ENCODE measurements around the gene NCCRP1.

NCCRP1 gene

GRCh38 chr19:39196860-39197562 lies at the start of gene NCCRP1:
Gene NCCRP1 (plus strand): TSS chr19:39196964. CDS start chr19:39196983, 19 bp downstream.
- no peak for DNase-seq

- DNase-seq, result no peak
Observed at GRCh38 chr19:39147480-39147879, 49.3 kb upstream of the NCCRP1 start.

GRCh38 chr19:39148939-39149529 lies 47.7 kb upstream of the NCCRP1 start:
- no peak for DNase-seq

DNA sequence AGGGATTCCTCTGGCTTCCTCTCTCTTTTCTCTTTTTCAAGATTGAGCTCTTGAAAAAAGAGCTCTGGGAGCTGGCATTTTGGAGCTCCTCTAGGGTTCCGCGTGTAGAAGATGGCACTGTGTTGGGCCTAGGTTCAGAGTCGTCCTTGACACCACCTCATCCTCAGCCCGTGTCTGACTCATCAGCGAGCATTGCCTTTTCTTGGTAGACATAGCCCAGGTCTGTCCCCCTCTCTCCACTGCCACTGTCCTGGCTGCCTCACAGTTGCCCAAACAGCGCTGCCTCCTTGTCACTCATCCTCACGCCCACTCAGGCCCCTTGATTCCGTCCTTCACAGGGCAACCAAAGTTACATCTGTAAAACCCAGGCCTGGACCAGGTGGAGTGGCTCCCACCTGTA lies 46.5 kb upstream of the NCCRP1 start:
- DNase-seq, result no peak

- DNase-seq, result no peak
Observed at GRCh38 chr19:39150807-39151600, 45.8 kb upstream of the NCCRP1 start.

- DNase-seq, result no peak
Observed at GRCh38 chr19:39152066-39152465, 44.7 kb upstream of the NCCRP1 start.

GRCh38 chr19:39154100-39154628 lies 42.6 kb upstream of the NCCRP1 start:
- DNase-seq, result no peak

DNA sequence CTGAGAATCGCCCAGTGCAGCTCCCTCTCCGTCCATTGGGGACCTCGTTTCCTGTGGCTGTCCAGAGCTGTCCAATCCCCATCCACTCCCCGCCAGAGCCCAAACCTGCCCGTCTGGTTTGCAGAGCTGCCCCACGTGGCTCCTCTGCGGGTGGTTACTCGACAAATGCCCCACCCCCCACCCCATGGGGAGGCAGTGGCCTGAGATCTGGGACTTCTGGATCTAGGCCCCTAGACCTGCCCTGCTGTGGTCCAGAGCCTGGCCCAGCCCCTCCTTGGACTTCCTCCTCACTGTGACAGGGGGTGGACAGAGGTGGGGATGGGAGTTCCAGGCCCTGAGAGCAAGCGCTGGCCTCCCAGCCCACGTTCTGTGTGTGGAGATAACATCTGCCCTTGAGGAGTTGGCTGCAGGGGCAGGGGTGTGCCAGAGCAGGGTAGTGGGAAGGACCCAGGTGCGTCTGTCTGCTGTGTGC lies 42.1 kb upstream of the NCCRP1 start:
- no peak for DNase-seq

DNA sequence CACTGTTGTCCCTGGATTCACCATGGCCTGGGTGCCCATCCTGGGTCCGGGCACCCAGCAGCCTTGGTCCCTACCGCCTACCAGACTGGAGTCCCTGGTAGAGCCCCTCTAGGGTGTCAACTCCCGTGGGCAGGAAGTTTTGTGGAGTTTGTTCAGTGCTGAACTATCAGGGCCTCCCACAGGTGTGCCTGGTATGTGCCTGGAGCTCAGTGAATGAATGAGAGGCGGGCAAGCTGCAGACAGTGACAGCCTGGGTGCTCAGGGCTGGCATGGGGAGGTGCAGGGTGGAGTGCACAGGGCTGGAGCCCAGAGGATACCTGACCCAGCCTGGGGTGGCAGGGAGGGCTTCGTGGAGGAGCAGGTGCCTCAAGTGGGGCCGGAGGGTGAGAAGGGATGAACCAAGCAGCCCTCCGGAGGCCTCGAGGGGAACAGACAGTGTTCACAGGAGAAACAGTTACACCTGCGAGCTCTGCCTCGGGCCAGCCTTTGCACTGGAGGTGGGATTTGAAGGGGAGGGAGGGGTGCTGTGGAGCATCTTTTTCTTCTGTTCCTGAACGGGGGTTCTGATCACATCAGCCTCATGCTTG lies 41.6 kb upstream of the NCCRP1 start:
- no peak for DNase-seq

DNA sequence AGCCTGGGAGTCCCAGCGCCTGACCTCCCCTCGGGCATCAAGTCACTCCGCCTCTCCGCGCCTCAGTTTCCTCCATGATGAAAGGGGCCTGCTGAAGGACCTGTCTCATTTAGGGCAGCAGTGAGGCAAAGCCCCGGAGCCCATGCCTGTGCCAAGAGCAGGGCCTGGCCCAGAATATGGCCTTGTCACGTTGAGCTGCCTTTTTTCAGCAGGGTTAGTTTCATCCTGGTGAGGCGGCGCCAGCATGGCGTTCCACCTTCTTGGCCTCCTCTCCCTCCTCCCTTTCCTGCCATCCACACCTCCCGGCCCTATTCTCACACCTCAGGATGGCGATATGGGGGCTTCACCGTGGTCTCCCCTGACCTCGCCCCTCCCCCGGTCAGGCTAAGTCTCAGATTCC lies 41.0 kb upstream of the NCCRP1 start:
- DNase-seq, result no peak

GRCh38 chr19:39156326-39157230 lies 40.2 kb upstream of the NCCRP1 start:
- no peak for DNase-seq

- DNase-seq, result no peak
Observed at GRCh38 chr19:39157275-39157996, 39.3 kb upstream of the NCCRP1 start.

GRCh38 chr19:39157997-39158389 lies 38.8 kb upstream of the NCCRP1 start:
- no peak for DNase-seq

GRCh38 chr19:39158646-39159260 lies 38.0 kb upstream of the NCCRP1 start:
- DNase-seq, result no peak

- peak; percentile 50 for DNase-seq
Observed at GRCh38 chr19:39160523-39160861, 36.3 kb upstream of the NCCRP1 start.

- no peak for DNase-seq
Observed at GRCh38 chr19:39160889-39161672, 35.7 kb upstream of the NCCRP1 start.

DNA sequence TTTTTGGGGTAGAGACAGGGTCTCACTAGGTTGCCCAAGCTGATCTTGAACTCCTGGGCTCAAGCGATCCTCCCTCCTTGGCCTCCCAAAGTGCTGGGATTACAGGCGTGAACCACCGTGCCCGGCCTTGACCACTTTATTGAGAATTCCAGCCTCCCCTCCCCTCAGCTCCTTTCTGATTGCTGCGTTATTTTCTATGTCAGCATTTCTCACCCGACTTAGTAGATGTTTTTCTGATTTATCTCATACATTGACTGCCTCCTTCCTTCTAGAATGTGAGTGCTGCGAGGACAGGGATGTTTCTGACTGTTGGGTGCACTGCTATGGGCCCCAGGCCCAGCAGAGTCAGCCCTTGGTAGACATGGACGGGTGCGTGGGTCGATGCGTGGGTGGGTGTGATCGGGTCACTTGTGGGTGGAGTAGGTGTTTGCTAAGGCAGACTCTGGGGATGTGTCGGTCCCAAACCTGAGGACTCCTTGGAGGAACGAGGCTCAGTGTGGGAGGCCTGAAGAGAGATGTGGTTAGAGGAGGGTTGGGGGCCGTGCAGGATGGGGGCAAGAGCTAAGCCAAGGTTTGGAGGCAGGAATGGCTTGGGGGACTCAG lies 34.2 kb upstream of the NCCRP1 start:
- DNase-seq, result no peak

DNA sequence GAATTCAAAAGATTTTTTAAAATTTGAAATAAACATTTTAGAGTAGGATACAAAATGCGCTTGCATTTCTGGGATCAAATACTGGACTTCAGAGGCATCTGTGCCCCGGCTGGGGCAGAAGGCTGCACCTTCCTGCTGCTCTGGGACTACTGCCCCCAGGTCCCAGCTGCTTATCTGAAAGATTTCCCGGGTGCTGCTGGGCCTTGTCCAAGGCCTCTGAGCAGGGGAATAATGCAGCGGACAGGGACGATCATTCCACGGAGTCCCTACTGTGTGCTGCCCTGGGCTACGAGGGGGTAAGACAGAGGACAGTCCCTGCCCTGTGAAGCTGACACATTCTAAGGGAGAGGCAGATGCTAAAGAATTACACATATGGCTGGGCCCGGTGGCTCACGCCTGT lies 33.1 kb upstream of the NCCRP1 start:
- DNase-seq, result no peak

GRCh38 chr19:39164289-39164688 lies 32.5 kb upstream of the NCCRP1 start:
- DNase-seq, result no peak

- DNase-seq, result no peak
Observed at GRCh38 chr19:39165857-39166256, 30.9 kb upstream of the NCCRP1 start.
